GM18526 (cell line): ENCODE measurements around the gene SYT6.

Experiments
- POLR2A ChIP-seq: IDR thresholded peaks from 3 replicates; pipeline ENCODE4 v1.6.1; 2011; ENCODE audit not compliant: insufficient read length; ENCODE audit errors: extremely low read depth

Gene SYT6

DNA sequence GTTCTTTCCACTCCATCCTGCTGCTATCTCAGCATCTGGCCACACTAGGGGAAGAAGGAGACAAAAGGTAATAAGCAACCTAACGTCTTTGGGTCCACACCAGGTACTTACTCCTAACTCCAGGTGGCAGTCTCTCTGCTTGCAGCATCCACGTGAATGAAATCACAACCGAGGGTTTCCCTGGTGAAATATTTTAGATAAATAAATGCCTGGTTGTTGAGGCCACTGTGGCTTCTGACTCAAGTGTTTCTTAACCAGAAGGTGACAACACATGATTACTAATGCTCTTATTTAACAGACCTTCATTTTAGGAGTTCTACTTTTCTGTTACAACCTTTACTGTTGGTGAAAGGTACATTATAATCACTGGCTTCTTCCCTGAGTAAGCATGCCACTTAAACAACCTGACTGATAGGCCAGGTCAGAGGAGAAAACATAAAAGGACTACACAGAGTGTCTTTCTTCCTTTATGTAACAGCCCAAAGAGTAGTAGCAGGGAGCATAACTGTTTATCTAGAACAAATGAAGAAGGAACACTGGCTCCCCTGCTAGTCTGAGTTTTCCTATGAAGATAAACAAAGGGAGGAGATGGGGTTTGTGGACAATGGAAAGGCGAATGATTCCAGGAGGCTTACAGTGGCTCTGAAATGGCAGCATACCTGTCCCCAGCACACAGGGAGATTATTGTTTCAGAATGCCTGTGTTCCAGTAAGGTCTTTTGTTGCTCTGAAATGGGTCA, 59.9 kb downstream of the SYT6 start:
- TF ChIP-seq POLR2A: no peak

- no peak for TF ChIP-seq POLR2A
Observed at GRCh38 chr1:114092186-114093062, 61.2 kb downstream of the SYT6 start.

DNA sequence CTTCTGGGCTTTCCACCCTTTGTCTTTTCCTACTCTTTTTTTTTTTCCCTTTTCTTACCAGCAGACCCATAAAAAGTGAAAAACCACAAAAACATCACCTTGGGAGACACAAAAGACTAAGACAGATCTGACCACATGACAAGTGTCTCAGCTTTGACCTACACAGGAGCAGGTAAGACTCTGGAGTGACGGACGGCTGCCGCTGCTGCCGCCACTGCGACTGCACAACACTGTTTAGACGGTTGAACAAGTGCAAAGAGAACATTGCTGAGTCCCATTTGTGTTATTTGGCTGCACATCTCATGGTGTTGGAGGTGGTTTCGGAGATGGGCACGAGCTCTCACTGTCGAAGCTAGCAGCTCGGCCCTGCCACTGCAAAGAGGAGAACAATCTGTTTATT, 62.0 kb downstream of the SYT6 start:
- TF ChIP-seq POLR2A: no peak

DNA sequence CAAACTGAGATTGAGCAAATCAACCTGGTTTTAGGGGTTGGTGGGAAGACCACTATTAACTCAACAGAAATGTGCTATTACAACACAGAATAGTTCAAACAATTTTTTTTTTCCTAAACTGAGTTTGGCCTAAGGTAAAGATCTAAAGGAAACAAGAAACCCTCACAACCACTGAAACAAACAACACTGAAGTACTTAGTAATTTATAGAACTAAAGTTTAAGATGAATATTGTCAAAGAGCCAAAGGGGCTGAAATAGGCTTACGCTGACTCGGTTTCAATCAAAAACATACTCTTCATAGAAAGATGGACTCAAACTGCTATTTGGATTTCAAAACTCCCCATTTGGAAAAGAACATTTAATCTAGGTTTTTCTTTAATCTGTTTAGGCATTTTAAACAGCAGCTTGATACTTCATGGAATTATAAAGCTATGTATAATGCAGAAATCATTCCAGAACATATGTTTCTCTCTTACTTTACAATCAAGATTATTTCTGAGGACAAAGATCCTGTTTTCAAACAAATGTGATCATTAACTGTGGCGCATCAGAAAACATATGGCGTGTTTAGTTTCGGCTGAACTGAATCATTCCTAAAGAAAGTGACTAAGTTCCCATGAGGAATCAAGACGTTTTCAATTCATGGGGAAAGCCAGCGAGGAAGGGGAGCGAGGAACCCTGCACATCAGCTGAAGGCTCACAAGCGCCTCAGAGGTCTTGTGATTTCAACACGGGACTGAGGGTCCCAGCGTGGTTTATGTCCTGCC, 62.7 kb downstream of the SYT6 start:
- no peak for TF ChIP-seq POLR2A

DNA sequence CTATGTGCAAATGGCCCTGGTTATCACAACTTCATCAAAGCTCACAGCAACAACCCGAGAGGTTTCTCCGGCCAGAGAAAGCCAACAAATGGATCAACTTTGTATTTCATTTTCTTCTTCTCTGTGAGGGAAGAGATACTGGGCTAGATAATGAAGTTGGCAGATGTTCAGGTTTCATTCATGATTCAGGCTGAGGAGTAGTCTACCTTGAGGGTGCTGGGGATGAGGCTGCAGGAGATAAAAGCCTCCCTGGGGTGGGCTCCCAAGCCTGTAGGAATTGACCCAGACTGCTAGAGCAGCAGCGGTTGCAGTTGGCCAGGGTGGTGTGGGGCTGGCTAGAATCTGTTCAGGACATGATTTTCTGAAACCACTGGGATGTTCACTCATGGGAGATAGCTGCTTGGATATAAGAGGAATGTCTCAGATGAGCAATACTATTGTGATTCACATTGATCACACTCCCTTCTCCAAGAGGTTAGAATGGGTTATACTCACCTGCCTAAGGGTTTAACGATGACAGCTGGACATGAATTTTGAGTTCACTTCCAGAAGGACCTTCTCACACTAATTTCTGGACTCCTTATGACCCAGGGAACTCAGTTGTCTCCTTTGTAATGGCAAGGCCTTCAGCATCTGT, 64.0 kb downstream of the SYT6 start:
- TF ChIP-seq POLR2A: no peak

GRCh38 chr1:114088392-114089299, 65.0 kb downstream of the SYT6 start:
- TF ChIP-seq POLR2A: no peak

GRCh38 chr1:114087495-114087894, 66.2 kb downstream of the SYT6 start:
- TF ChIP-seq POLR2A: no peak

- no peak for TF ChIP-seq POLR2A
Observed at GRCh38 chr1:114086601-114087368, 66.9 kb downstream of the SYT6 start.

- TF ChIP-seq POLR2A: no peak
Observed at GRCh38 chr1:114082867-114083585, 70.6 kb downstream of the SYT6 start.

GRCh38 chr1:114082304-114082630, 71.4 kb downstream of the SYT6 start:
- TF ChIP-seq POLR2A: no peak

DNA sequence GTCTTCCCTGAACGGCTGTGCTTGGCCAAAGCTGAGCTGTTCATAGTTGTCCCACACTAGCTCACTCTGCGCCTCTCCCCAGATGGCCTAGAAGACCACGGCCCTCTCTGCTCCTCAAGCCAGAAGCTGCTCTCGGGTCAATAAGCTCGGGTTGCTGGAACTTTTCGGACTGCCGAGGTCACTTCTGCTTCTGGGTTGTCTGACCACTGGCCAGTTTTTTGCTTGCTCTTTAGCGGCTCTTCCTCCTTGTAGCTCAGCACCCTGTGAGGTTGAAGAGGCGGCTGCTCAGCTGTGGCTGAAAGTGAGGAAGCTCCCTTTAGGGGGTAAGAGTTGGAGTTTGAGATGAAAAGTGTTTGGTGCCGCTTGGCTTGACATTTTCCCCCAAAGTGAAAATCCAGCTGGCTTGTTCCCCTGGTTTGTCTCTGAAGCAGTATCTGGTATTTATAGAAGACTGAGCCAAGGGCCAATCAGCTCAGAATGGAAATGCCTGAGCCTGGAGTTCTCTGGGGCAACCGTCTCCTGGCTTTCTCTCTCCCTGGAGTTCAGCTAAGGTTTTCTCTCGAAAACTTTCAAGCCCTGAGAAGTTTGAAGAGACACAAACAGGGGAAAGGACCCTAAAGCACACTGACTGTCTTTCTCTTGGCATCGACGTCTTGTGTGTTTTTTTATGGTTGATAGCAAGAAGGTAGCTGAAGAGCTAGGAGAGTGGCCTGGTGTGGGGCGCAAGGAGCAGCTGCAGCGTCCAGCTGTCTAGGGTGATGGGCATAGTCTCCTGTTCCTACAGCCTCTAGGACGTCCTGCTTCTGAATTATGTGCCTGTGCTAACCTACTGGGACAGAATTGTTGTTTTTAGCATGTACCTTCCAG, 72.0 kb downstream of the SYT6 start:
- TF ChIP-seq POLR2A: no peak
